Ishikawa (cell line): ENCODE results near the gene IFNL1.

ENCODE experiments used
- CREB1 ChIP-seq: IDR thresholded peaks from 2 replicates; pipeline ENCODE4 v1.6.1; 2012; ENCODE audit warnings: low read depth
- EGR1 ChIP-seq: IDR thresholded peaks from 2 replicates; pipeline ENCODE4 v1.6.1; 2012
- EP300 ChIP-seq: IDR thresholded peaks from 2 replicates; pipeline ENCODE4 v1.6.1; 2012; ENCODE audit warnings: borderline replicate concordance
- FOXM1 ChIP-seq: IDR thresholded peaks from 2 replicates; pipeline ENCODE4 v1.6.1; 2012; ENCODE audit warnings: low read depth, borderline replicate concordance
- MAX ChIP-seq: IDR thresholded peaks from 2 replicates; pipeline ENCODE4 v1.6.1; 2012
- NFIC ChIP-seq: IDR thresholded peaks from 2 replicates; pipeline ENCODE4 v1.6.1; 2012
- REST ChIP-seq: IDR thresholded peaks from 2 replicates; pipeline ENCODE4 v1.6.1; 2012; ENCODE audit warnings: low read depth, mild to moderate bottlenecking
- TAF1 ChIP-seq: IDR thresholded peaks from 2 replicates; pipeline ENCODE4 v1.6.1; 2012; ENCODE audit warnings: low read depth, mild to moderate bottlenecking
- TCF12 ChIP-seq: IDR thresholded peaks from 2 replicates; pipeline ENCODE4 v1.6.1; 2012; ENCODE audit warnings: low read depth
- YY1 ChIP-seq: IDR thresholded peaks from 2 replicates; pipeline ENCODE4 v1.6.1; 2012; ENCODE audit warnings: low read depth
- ZBTB7A ChIP-seq: IDR thresholded peaks from 2 replicates; pipeline ENCODE4 v1.6.1; 2012; ENCODE audit warnings: low read depth

GRCh38 chr19:39246951-39247669 is 49.1 kb upstream of the IFNL1 start:
- TF ChIP-seq FOXM1 = no peak
- no peak for TF ChIP-seq TCF12
- no peak for TF ChIP-seq REST
- TF ChIP-seq EP300 = no peak
- TF ChIP-seq NFIC = no peak
- peak; percentile 89 for TF ChIP-seq MAX
- TF ChIP-seq TAF1 = no peak
- no peak for TF ChIP-seq CREB1
- no peak for TF ChIP-seq YY1
- no peak for TF ChIP-seq ZBTB7A
- no peak for TF ChIP-seq EGR1
